Peyer's patch (tissue), 4 donors: ENCODE data around the gene UBQLN1. TPM values are rescaled to one million over a fixed set of nuclear protein-coding genes. Genes with fewer than 3 reads are reported as not detected.

Source experiments
- DNase-seq, 3 donors: peaks; one replicate each; pipeline ENCODE4 v3.0.0-alpha.2; 2017 to 2019
- H3K27ac ChIP-seq, 4 donors: fragments of 200-600 bp; sonication (generic); one replicate each; pipeline ENCODE4 v1.5.1; 2016 to 2019
- H3K27me3 ChIP-seq, 2 donors: fragments of 200-600 bp; sonication (generic); one replicate each; pipeline ENCODE4 v1.5.1; 2019
- H3K36me3 ChIP-seq, 3 donors: fragments of 200-600 bp; sonication (generic); one replicate each; pipeline ENCODE4 v1.5.1; 2016 to 2019
- H3K4me1 ChIP-seq, 4 donors: fragments of 200-600 bp; sonication (generic); one replicate each; pipeline ENCODE4 v1.5.1; 2016 to 2019
- H3K4me3 ChIP-seq, 4 donors: fragments of 200-600 bp; sonication (generic); 1 replicate in 3 of 4; 2 replicates in 1 of 4; pipeline ENCODE4 v1.5.1; 2016 to 2019; ENCODE audit warnings: mild to moderate bottlenecking in 1 of 4
- H3K9me3 ChIP-seq, 4 donors: fragments of 200-600 bp; sonication (generic); one replicate each; pipeline ENCODE4 v1.5.1; 2016 to 2019; ENCODE audit warnings: mild to moderate bottlenecking in 1 of 4
- CTCF ChIP-seq, 6 experiments: fragments of 450-650 bp in 4 of 6; fragments of 200-600 bp in 2 of 6; sonication (generic) in 1 of 6; IDR thresholded peaks; one replicate each; pipeline ENCODE4 v1.5.1; 2017 to 2019; ENCODE audit warnings: antibody characterized with exemption in 6 of 6, mild to moderate bottlenecking in 3 of 6, moderate library complexity in 1 of 6
- POLR2A ChIP-seq, 2 donors: fragments of 450-650 bp; IDR thresholded peaks; one replicate each; pipeline ENCODE4 v1.5.1; 2017; ENCODE audit warnings: antibody characterized with exemption in 2 of 2, mild to moderate bottlenecking in 2 of 2, moderate library complexity in 2 of 2
- total RNA-seq, 4 donors: library from RNA; depleted of rRNA; stranded (reverse); fragments of >200 nt; gene quantifications; one replicate each; pipeline ENCODE4 v1.1.0, GENCODE V29; 2016

Gene UBQLN1
- total RNA-seq, 4 donors from 2014 or later = 65.3 to 117 (median 94.9) TPM

- H3K4me1 ChIP-seq = no peaks in the 10 kb centered on the region
- no peak overlapping the region for H3K27ac ChIP-seq
- no peak for DNase-seq
- H3K27me3 ChIP-seq = no peaks in the 10 kb centered on the region
- TF ChIP-seq CTCF (IDR thresholded peaks at IDR 0.05) (no peak), POLR2A (IDR thresholded peaks at IDR 0.05) (no peak)
- H3K36me3 ChIP-seq = peaks cover 0 to 7% (median 0%) of the 10 kb centered on the region in 3 donors
- H3K9me3 ChIP-seq = no peaks in the 10 kb centered on the region
- no peak overlapping the region for H3K4me3 ChIP-seq
Observed at GRCh38 chr9:83646500-83647239, 61.1 kb downstream of the UBQLN1 start.

- Histone ChIP-seq H3K27ac (no peak overlapping the region), H3K27me3 (no peaks in the 10 kb centered on the region), H3K36me3 (no peaks in the 10 kb centered on the region), H3K4me1 (no peaks in the 10 kb centered on the region), H3K4me3 (no peak overlapping the region), H3K9me3 (no peaks in the 10 kb centered on the region)
- DNase-seq = no peak
- TF ChIP-seq CTCF (IDR thresholded peaks at IDR 0.05) (no peak), POLR2A (IDR thresholded peaks at IDR 0.05) (no peak)
Observed at GRCh38 chr9:83642793-83643192, 65.0 kb downstream of the UBQLN1 start.

GRCh38 chr9:83639266-83639665, 68.5 kb downstream of the UBQLN1 start:
- Histone ChIP-seq H3K4me1 (no peaks in the 10 kb centered on the region), H3K4me3 (no peak overlapping the region), H3K9me3 (no peaks in the 10 kb centered on the region), H3K27ac (peak overlapping the region in 1 of 4 donors; percentile 40), H3K36me3 (no peaks in the 10 kb centered on the region), H3K27me3 (no peaks in the 10 kb centered on the region)
- no peak for DNase-seq
- no peak for TF ChIP-seq CTCF (IDR thresholded peaks at IDR 0.05)
- no peak for TF ChIP-seq POLR2A (IDR thresholded peaks at IDR 0.05)

- Histone ChIP-seq H3K4me1 (no peaks in the 10 kb centered on the region), H3K27me3 (no peaks in the 10 kb centered on the region), H3K36me3 (no peaks in the 10 kb centered on the region), H3K27ac (no peak overlapping the region), H3K9me3 (no peaks in the 10 kb centered on the region), H3K4me3 (no peak overlapping the region)
- no peak for TF ChIP-seq CTCF (IDR thresholded peaks at IDR 0.05)
- no peak for TF ChIP-seq POLR2A (IDR thresholded peaks at IDR 0.05)
- DNase-seq = no peak
Observed at GRCh38 chr9:83637389-83637788, 70.4 kb downstream of the UBQLN1 start.

GRCh38 chr9:83636813-83637212, 70.9 kb downstream of the UBQLN1 start:
- no peaks in the 10 kb centered on the region for H3K9me3 ChIP-seq
- H3K4me3 ChIP-seq = no peak overlapping the region
- no peaks in the 10 kb centered on the region for H3K4me1 ChIP-seq
- no peak for TF ChIP-seq POLR2A (IDR thresholded peaks at IDR 0.05)
- TF ChIP-seq CTCF (IDR thresholded peaks at IDR 0.05) = no peak
- no peak for DNase-seq
- H3K36me3 ChIP-seq = no peaks in the 10 kb centered on the region
- H3K27ac ChIP-seq = no peak overlapping the region
- no peaks in the 10 kb centered on the region for H3K27me3 ChIP-seq
